Measurements from ENCODE around the gene RUNX2. TPM values are rescaled to one million over a fixed set of nuclear protein-coding genes. Genes with fewer than 3 reads are reported as not detected.

The RUNX2 gene
- polyA plus RNA-seq, 4 donors = 3.1 to 9.5 (median 3.5) TPM

DNA sequence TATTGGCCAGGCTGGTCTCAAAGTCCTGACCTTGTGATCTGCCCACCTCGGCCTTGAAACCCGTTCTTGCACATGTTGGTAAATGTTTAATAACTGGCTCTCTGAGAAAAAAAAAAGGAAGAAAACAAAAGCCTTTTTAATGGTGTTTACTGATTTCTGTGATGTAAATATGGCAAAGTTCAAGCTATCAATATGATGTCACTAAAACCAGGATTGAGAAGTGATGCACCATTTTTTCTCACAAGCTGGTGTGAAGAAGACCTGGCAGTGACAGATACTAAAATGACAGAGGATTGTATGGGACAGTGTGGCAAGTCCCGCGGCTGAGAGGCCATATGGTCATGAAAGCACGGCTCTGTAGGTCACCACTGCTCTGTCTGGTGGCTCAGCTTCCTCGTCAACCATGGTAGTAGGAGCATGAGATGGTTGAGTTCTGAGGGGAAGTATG is 245.9 kb downstream of the RUNX2 start:
- DNase-seq (ENCODE audit: low read depth in 4 of 4, low spot score in 3 of 4) = no peak

DNA sequence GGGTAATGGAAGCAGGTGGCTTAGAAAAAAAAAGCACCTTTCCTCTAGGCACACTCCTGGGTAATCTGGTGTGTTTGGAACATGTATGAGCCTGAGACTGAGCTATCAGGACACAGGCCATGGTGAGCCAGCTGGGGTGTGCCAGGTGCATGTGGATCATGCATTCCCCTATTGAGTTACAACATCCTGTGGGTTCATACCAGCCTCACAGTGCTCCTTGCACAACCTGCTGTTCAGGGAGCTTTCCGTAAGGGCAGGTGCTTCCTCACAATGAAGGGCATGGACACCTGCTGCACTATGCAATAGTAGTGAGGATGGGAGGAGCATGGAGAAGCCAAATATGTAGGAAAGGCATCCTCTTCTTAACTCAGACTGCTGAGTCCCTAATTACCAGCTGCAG is 246.8 kb downstream of the RUNX2 start:
- no peak for DNase-seq (ENCODE audit: low read depth in 4 of 4, low spot score in 3 of 4)

DNA sequence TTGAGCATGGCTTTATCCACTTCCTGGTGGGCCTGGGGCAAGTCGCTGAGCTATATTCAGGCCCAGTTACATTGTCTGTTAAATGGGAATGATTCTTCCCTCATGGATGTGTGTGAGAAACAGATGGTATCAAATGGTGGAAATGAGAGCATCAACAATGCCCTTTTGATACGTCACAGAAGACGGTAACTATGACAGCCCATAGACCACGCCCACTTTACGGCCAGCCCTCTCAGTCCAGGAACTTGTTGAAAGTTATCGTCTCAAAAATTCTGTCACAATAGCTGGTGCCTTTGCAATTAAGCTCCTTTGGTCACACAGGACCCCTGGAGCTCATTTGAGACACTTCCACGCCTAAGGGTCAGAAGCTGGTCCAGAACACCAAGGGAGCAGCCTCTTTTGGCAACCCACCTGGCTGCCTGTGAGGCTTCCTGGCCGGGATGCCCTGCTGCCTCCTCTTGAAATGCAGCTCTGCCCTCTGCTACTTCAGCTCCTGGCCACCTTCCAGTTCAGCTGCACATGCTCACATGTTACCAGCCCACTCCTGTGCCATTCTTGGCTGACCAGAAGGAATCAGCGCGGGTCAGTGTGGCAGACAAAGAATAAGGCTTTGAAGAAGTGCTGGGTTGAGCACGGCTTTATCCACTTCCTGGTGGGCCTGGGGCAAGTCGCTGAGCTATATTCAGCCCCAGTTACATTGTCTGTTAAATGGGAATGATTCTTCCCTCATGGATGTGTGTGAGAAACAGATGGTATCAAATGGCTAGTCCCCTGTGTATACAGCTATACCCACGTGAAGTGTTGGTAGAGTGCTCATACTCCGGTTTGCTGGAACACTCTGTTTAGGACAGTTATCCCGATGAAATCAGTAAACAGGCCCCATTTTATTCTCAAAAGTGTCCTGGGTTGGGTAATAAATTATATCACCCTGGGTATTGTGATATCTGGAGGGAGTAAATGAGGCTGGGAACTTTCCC is 248.8 kb downstream of the RUNX2 start:
- DNase-seq (ENCODE audit: low read depth in 4 of 4, low spot score in 3 of 4) = no peak

DNA sequence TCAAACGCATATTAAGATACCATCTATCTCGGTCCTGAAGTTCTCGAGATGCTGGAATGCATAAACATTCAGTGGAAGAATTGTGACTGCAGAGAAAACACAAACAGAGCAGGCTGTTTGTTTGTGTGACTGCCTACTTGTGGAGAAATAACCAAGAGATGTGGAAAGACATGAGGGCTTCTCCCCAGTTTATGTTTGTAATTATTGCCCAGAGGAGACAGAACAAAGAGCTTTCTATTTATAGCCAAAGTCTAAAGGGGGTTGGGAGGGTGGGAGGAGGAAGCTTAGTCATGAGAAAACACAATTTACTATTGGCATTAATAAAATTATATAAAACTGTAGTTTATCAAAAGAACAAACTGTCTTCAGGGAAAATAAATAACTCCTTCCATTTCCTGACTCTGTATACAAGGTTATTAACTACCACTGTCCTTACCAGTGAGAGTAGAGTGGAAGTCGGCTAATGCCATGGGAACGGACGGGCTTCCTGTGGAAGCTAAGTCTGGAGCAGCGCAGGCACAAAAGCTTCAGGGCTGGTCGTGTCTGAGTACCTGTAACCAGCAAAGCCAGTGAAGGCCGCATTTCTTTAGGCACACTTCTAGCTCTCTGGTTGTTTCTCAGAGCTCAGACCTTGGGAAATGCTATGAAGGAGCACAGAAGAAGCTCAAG is 249.8 kb downstream of the RUNX2 start:
- DNase-seq (ENCODE audit: low read depth in 4 of 4, low spot score in 3 of 4) = no peak

DNA sequence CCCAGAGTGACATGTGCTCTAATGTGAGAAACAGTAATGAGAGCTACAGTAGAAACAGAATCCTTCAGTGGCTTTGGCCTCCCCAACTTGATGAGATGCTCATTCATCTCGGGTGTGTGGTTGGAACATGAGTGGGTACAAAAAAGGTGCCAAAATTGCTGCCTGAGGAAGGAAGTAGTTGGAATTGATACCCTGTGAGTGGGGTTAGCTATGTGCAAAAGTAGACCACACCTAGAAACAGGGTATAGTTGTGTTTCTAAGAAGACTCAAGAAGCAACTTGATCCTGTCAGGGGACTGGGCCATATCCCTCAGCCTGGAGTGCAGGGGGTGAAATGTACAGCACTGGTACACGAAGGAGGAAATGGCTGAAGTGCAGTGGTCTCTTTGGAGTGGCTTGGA is 256.0 kb downstream of the RUNX2 start:
- no peak for DNase-seq (ENCODE audit: low read depth in 4 of 4, low spot score in 3 of 4)

DNA sequence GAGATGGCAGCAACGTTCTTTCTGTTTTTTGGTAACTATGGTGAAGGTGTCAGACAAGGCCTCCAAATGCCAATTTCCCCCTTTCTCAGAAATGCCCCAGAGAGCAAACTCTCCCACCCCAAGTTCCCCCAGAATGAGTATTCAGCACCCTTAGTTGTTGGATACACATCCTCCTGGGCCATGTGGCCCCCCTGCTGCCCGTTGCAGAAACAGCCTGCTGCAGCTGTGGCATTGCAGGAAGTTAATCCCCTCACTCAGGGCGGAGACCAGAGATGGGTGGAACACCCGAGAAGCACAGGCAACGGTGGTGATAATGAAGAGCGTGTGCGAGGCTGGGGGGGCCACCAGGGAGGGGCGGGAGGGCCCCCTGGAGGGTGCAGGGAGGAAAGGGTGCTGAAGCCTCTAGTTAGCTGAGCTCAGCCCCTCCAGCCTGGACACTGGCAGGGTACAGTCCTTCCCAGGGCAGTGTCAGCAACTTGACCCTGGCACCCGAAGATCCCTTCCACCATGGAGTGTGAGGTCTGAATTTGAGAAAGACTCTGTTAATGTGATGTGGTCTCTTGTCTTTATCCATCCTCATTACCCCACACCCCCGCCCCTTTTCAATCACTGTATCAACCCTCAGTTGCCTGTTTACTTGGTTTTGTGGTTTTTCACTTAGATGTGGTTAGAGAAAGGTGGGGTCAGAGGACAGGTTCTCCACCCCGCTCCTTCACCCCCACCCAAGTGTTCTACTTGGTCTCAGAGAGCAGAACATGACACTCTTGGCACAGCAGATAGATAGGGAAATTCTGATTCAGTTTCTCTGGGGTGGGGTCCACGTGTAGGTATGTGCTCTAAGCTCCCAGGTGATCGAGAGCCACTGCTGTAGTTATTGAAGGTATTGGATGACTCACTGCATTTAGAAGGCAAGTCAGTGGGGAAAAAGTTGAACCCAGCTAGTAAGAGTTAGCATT is 258.4 kb downstream of the RUNX2 start:
- DNase-seq (ENCODE audit: low read depth in 4 of 4, low spot score in 3 of 4) = no peak

DNA sequence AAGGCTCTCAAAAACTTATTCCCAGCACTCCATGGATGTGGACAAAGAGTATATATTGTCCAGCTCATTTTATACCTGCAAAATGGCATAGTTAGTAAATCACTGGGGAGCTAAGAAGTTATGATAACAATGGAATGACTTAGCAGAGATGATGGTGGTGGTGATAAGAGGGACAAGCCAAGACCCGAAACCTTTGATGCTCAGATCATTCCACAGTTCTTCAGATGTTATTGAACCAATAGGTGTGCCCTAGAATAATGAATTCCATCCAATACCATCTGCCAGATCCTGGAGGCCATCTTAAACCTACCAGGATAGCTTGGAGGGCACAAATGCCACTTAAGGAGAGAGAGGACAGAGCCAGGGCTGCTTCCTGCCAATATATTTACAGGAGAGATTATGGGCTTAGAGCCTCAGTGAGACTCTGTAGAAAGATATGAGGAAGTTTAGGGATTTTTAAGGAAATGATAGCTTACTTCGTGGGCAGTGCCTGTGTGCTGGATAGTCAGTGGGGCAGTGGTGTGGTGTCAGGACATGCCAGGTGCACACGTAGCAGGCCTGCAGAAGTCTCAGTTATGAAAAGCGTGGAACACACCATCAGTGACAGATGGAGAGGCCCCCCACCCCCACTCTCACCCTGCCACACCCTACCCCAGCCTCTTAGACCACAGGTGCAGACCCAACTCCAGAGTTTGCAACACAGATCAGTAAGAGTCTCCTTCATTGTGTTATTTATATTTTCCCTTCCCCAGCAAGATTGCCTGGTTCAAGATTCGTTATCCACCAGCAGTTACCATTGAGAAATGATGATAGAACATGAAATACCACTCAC is 259.3 kb downstream of the RUNX2 start:
- DNase-seq (ENCODE audit: low read depth in 4 of 4, low spot score in 3 of 4) = no peak

DNA sequence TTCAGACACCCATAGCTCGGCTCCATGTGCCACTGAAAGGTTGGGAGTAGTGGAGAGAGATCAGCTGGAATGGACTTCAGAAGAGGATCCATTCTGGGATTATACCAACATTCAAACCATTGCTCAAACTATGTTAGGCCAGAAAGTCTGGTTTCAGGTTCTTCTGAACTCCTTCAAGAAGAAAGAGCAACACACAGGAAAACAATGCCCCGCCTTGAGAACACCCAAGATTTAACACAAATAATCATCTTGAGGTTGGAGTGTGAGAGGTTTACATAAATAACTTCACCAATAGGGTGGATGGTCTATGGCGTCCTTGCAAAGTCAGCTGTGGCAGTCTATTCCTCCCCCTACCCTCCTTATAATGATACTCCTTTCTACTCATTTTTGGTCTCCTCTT is 261.2 kb downstream of the RUNX2 start:
- DNase-seq (ENCODE audit: low read depth in 4 of 4, low spot score in 3 of 4) = no peak

DNA sequence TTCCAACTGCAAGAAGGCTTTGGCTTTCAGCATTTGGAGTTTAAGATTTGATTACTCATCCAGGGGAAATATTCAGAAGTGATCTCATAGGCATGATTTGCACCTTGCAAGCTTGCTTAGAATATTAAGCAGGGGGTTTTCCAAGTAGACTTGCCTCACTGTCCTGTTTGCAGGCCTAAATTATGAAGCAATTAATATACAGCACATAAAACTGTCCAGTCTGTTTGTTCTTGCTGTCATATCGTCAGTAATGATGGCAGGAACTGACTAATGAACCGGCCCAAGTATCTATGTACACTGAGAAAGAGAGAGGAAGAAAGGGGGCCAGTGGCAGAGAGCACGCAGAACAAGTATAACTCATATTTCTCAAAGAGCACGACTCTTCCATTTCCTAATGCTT is 262.1 kb downstream of the RUNX2 start:
- DNase-seq (ENCODE audit: low read depth in 4 of 4, low spot score in 3 of 4) = no peak

DNA sequence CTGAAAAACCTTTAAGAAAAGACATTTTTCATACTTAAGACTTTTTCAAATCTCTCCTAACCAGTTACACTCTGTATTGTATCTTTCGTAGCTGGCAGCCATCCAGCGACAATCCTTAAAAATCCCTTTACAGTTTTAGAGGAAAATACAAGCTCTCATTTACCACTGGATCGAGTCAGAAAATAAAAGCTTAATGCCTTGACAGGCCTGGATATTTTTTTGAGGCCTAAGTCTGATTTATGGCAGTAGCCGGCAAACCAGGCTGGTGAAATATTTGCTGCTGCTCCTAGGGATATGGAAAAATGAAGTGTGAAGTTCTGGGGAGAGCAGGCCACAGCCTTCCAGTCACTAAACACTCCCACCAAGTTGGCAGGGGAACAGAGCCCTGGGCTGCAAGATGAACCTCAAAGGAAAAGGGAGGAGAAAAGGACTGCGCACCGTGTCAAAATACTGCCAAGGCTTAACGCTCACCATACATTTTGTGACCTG is 262.6 kb downstream of the RUNX2 start:
- DNase-seq (ENCODE audit: low read depth in 4 of 4, low spot score in 3 of 4) = no peak

DNA sequence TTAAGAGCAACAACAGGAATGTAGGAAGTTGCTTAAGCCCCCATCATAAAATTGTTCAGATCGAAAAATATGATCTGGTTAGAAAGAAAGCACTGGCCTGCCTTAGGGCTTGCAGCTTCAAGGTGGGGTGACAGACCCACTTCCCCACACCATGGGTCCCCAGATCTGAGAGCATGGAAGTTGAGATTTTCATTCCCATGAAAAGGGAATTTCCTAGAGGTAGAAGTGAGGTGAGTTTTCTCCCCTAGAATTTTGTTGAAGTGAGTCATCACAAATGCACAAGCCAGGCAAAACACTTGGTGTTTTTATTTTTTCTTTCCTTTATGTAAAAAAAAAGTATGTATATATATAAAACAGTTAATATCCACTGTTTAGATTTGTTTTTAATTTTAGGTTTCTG is 263.2 kb downstream of the RUNX2 start:
- DNase-seq (ENCODE audit: low read depth in 4 of 4, low spot score in 3 of 4) = no peak

DNA sequence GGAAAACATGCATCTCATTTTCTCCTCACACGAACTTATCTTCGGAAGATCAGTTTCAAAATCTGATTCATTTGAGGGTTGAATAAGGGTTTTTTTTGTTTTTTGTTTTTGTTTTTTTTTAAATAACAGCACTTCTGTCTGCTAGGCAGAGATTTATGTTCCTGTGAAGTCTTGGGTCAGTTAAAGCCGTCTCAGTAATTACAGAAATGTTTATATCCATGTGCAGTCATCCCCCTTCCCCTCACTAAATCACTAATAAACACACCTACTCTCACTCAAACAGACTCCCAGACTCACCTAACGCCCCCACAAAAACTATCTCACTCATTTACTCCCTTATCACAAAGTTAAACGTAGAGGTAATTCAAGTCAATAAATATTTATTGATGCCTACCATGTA is 263.8 kb downstream of the RUNX2 start:
- DNase-seq (ENCODE audit: low read depth in 4 of 4, low spot score in 3 of 4) = no peak

DNA sequence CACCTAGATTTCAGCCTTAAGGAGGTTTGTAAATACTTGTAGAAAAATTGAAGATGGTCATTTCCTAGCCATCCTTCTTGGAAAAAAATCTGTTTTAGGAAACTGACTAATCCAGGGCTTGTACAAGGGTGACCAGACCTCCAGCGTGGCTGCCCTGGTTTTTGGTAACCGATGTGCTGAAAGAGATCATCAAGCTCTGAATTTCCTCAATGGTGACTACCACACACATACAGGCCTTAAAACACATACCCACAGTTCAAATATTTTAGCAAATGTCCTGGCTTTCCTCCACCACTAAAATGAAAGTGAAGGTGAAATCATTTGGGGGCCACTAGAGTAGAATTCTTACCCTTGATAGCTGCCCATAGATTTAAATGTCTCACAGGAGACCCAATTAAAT is 264.9 kb downstream of the RUNX2 start:
- DNase-seq (ENCODE audit: low read depth in 4 of 4, low spot score in 3 of 4) = no peak

DNA sequence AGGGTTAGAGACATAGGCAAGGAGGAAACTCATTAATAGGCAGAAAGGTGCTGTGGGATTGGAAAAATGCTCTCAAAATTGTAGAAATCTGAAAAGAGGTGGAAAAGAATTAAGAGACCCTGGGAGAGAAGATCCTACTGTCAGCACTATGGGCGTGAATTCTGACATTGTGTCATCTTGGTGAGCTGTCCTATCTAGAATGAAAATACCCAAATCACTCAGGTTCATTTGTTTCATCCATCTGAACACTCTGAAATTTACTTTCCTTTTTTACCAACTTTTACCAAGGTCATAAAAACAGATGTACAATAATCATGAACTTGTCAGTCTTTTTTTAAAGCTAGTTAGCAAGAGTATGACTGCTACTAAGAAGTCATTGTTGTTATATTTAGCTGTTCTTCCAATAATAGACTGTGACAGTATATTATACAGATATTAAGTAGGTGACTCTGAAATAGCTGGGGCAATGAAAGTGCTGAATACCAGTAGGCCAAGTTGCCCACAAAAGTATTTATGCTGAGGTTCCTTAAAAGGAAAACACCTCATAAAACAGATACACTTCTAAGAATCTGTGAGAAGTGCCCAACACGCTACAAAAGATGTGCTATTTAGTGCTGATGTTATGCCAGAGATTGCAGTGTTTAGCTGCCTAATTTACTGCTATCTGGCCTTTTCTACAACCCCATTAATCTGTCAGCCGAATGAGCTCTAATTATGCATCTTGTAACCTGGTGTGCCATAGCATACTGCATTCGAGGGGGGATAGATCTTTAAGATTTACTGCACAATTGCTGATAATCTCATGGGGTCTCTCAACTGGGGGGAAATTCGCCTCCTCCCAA is 267.1 kb downstream of the RUNX2 start:
- DNase-seq (ENCODE audit: low read depth in 4 of 4, low spot score in 3 of 4) = no peak

DNA sequence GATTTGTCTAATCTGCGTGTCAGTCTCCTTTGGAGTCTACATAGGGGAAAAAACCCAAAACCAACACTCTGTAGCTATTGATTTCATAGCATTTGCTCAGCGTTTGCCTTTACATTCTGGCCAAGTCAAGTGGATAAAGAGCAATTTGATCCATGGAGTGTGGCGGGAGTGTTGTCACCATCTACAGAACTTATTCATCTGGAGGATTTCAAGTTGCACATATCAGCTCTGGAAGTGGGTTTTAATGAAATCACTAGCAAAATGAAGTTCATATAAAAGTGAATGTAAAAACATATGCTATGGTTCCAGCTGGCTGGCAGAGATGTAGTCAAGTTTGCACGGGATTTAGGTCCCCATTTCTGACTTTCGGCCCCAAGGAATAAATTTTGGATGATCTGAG is 269.3 kb downstream of the RUNX2 start:
- DNase-seq (ENCODE audit: low read depth in 4 of 4, low spot score in 3 of 4) = no peak

DNA sequence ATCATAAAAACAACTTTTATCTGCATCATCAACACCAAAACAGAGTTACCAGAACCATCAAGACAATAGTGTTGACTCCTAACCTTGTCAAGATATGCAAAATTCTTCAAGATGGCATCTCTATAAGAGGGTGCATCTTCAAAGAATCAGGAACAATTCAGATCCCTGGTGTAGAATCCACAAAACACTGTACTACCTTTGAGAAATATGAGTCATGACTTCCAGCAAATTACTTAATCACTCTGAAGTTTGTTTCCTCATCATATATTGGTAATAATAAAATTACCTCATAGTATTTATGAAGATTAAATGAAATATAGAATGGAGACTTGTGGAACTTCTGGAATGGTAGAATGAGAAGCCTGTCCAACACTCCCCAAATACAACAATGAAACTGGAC is 270.9 kb downstream of the RUNX2 start:
- no peak for DNase-seq (ENCODE audit: low read depth in 4 of 4, low spot score in 3 of 4)

DNA sequence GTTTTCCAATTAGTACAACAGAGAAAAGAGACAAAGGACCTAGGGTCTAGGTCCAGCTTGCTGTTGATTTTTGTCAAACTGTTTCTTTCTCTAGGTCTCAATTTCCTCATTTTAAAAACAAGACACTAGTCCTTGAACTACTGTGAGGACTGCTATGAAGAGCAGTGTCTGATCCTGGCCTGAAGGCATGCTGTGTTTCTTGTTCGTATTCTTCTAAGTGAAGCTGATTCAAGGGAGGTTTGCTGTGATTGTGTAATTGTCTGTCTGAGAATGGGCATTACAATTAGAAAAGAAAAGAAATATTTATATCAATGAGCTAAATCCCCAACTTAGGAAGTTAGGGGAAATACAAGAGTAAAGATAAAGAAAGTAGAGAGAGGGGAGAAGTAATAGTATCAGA is 277.8 kb downstream of the RUNX2 start:
- no peak for DNase-seq (ENCODE audit: low read depth in 4 of 4, low spot score in 3 of 4)

DNA sequence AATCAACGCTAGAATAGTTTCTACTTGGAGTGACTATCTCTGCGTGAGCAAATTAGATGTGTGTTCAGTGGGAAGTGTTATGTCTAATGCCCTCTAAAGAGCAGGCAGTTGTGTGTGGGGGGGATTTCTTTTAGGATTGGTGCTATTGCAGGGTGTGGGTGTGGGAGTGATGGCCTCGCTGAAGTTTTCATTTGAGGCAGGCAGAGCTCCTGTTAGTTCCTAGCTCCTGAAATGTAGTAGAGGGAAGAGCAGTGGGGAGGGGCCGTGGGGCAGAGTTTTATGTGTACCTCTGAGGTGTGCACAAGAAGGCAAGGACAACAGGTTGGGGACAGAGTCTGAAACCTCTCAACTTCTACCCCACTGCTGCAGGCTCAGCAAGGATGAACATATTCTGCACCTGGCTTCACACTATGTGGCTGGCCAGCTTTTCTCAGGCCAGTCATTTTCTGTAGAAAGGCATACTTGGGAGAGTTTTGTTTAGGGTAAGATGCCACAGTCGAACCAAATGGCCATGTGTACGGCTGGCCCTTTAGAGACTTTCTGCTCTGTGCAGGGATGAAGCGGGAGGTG is 278.8 kb downstream of the RUNX2 start:
- no peak for DNase-seq (ENCODE audit: low read depth in 4 of 4, low spot score in 3 of 4)

DNA sequence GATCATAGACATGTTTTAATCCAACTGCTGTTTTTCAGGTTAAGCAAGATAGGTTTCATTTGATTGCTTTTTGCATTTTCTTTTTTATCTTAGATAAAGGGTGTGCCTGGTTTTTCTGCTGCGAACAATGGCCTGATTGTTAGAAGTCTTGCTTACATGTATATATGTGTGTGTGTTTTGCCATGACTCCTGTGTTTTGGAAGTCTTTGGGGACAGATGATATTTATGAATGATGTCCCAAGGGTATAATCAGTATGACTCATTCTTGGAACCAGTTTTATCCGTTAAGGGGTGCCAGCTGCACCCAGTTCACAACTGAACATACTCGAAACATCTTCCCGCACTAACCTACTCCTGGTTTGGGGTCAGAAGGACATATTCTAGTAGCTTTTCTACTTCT is 279.7 kb downstream of the RUNX2 start:
- DNase-seq (ENCODE audit: low read depth in 4 of 4, low spot score in 3 of 4) = no peak
